GM19324 (cell line): Measurements from ENCODE around the gene CNTNAP2.
"Not testable (repeated sequence)": the region's sequence is repeated elsewhere in the genome, so short reads cannot be mapped to it uniquely, and the experiment has no call there.

Source experiments
- ATAC-seq: cut with Tn5 transposase; IDR thresholded peaks from one replicate; pipeline ENCODE4 v1.9.1; 2021; ENCODE audit warnings: mild to moderate bottlenecking, moderate library complexity; ENCODE audit not compliant: unreplicated experiment, low FRiP score

Gene CNTNAP2

DNA sequence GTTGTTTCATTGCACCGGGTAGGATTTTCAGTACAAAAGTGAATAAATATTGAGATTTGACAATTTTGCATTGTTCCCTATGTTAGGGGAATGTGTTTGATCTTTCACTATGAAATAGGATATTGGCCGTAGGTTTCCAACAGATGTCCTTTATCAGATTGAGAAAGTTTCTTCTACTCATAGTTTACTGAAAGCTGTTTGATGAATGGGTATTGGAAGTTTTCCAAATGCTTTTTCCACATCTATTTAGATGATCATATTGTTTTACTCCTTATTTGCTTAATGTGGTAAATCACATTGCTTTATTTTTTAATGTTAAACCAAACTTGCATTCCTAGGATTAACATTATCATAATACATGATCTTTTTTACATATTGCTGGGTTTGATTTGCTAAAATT lies 2296.1 kb downstream of the CNTNAP2 start:
- ATAC-seq = no peak

DNA sequence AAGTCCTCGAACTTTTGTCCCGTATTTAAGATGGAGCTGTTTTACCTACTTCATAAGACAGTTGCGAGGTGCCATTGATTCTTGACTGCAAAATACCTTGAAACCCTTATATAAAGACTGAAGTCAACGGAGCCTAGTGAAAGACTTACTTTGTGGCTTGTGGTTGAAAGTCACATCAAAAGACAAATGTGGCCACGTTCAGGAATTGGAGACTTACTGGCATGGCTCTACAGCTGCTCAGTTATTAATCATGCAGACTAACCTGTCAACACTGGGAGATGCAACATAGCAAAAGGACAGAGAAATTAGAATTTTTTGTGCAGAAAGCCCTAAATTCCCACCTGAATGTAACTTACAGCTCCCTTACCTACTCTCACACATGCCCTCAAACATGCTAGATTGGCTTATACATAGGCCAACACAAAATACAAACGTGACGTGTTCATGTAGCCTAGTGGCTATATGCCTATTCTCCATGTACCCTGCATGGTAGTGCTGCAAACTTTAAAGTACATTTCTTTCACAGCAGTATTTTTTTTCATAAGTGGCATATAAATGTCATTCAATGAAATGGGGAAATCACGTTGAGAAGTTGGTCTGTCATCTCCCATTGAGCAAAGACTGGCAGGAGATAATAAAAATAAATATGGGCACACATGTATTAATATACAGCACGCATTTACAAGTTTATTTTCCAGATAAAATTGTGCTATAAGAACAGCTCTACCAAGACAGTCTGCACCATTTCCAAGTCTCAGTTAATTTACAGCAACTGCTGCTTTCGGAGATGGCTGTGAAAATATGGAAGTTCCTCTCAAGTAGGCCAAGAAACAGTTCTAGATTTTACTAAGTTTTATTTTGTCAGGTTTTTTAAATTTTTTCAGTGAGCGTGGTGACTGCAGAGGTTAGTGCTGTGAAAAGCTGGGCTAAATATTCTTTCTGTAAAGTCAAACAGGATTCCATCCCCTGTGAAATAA lies 2303.5 kb downstream of the CNTNAP2 start:
- no peak for ATAC-seq

DNA sequence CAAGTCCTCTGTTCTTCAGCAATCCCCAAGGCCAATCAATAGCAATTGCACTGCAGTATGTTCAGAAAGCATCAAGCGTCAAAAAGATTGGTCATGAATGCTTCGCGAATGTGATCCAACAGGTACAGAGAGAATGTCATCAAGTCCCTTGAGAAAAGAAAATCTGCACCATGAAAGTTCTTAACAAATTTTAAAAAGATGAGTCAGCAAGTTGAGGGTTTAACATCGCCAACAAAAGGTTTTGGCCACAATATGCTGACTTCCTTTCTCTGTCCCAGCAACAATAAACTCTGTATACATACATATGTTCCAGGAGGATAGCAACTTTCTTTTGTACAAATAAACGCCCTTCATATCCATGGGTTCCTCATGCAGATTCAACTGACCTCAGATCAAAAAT lies 2305.4 kb downstream of the CNTNAP2 start:
- ATAC-seq = no peak

DNA sequence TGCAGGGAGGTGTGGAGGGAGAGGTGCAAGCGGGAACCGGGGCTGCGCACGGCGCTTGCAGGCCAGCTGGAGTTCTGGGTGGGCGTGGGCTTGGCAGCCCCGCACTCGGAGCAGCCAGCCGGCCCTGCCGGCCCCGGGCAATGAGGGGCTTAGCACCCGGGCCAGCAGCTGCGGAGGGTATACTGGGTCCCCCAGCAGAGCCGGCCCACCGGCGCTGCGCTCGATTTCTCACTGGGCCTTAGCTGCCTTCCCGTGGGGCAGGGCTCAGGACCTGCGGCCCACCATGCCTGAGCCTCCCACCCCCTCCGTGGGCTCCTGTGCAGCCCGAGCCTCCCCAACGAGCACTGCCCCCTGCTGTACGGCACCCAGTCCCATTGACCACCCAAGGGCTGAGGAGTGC lies 2309.8 kb downstream of the CNTNAP2 start:
- not testable (repeated sequence) for ATAC-seq

DNA sequence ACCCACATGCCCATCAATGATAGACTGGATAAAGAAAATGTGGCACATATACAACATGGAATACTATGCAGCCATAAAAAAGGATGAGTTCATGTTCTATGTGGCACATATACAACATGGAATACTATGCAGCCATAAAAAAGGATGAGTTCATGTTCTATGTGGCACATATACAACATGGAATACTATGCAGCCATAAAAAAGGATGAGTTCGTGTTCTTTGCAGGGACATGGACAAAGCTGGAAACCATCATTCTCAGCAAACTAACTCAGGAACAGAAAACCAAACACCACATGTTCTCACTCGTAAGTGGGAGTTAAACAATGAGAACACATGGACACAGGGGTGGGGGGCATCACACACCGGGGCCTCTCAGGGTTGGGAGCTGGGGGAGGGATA lies 2314.1 kb downstream of the CNTNAP2 start:
- ATAC-seq = not testable (repeated sequence)

DNA sequence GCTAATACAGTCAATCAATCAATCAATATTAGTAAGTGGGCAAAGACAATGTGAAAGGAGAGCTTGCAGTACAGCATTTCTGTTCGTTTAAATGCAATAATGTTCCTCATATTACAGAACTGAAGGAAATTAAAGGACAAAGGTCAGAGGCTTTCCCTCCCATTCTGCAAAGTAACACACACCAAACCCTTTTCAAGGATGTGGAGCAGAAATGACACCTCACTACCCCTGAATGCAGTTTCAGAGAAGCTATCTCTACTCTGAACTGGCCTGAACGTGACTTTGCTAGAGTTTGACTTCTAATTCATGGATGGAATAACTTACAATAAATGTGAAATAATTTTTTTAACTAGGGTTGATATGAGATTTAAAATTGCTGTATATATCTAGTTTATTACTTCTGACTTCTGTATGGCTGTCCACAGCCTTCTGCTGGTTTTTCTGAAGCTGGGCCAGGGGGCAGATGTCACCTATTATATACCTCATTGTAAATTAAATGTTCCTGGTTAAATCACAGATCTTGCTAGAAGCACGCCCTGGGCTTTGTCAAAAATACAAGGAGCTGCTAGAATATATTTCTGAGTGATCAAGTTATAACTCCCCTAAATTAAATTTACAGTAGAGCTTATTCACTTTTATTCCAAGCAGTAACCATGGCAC lies 2317.1 kb downstream of the CNTNAP2 start:
- no peak for ATAC-seq

DNA sequence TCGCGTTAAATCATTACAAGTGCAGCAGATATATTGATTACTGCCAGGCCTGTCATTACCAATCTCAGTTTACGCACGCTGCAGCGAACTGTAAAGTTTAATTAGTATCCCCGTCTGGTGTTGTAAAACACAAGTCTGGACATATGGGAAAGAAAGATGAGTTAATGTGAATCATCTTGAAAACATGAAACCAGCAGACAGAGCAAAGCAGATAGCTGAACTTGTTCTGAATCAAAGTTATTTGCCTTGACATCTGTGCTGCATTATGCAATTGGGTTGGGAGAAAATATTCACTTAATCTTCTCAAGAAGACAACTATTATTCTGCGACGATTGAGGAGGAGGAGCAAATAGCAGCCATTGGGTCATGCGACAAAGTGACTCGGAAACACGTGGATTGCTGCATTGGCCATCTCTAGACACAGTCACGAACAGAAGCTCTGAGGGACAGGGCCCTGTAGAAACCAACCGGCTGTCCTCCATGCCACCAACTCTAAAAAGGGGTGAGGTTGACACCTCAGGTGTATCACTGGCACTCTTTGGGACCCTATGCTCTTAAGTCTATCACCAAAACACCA lies 2317.7 kb downstream of the CNTNAP2 start:
- ATAC-seq = no peak

DNA sequence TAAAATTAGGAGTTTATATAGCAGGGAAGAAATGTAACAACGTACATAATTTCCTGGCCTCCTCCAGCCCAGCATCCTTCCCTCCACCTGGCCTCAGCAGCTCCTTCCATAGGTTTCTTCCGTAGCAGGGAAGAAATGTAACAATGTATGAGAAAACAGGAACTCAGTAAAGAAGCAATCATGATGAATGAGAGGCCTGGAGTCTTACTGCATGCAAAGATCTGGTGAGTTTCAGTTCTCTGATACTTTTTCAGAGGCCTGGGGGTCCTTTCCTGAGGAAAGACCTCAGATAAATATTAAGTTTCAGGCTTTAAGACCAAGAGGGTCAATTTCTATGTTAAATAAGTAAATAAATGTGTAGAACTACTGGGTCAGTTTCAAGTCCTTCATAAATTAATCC lies 2318.3 kb downstream of the CNTNAP2 start:
- no peak for ATAC-seq

DNA sequence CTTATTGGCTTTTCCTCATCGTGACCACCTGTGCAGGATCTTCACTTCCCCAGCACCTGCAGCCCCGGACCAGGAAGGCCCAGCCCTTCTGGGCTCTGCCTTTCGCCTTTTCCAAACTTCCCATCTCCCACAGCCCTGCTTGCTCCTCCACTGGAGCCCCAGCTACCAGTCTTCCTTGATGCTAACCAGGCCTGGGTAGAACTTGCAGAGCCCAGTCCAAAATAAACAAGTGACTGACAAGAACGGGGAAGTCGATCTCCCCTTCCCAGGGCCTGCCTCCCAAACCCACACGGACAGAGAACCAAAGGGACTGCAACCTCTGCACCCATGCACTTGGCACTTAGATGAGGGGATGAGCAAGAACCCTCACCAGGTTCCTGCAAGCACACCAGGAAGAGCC lies 2319.1 kb downstream of the CNTNAP2 start:
- no peak for ATAC-seq

DNA sequence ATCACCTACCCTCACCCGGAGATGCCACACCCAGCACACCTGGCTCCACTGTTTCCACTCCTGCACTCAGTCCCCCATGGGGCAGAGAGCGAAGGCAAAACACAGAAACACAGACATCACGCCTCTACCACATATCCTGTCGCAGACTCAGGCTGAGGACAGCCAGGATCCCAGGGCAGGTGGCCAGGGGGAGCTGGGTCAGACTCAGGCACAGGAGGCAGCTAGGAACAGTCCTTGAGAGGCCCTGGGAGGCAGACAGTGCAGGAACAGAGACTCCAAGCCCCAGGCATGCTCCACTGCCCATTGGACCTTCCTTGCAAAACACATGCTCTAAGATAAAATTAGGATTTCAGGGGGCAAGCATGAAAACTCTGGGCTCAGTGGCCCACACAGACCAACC lies 2319.5 kb downstream of the CNTNAP2 start:
- ATAC-seq = no peak

DNA sequence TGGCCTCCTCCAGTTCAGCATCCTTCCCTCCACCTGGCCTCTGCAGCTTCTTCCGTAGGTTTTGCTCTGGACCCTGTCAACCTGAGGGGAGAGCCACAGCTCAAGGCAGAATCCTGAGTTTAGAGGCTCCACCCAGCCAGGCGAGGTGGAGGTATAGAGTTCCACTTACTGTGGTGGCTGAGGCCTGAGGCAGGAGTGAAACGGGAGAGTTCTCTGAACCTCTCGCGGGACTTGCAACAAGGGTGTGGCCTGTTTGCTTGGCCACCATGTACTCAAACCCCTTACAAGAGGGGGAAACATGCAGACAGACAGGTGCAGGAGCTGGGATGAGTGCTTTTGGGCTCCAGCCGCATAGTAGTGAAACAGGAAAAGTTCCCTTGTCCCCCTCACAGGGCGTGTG lies 2320.0 kb downstream of the CNTNAP2 start:
- ATAC-seq = no peak

DNA sequence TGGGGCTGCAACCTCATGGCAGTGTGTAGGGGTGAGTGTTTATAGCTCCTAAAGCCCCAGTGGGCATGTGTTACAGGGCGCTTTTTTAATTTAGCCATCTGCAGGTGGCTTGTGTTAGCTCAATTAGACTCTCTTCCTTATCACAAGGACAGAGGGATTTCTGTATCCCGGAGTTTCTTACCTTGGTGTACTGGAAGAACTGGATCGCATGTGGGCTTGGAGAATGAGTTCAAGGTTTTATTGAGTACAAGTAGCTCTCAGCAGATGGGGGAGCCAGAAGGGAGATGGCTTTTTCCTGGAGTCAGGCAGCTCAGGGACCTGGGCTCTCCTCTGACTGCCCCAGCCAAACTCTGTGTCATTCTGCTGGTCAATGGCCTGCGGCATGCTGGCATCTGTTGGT lies 2320.4 kb downstream of the CNTNAP2 start:
- ATAC-seq = no peak

DNA sequence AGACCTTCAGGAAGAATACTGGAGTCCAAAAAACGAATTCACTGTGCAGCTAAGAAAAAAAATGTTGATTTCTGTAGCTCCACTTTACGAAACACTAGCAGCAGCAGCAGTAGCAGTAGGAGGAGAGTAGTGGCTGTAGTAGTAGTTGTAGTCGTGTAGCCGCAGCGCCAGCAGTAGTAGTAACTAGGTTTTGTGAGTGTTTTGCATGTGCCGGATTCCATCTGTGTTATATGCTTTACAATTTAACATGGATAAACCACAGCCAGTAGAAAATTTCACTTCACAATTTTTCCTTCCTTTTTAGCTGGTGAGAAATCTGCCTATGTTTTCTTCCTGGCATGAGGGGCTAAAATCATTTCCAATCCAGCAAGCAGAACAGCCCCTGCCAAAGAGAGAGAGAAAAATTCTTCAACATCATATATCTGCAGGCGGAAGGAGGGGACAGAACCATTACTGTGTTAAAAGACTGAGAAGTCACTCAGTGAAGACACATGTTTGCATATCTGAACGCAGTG lies 2325.6 kb downstream of the CNTNAP2 start:
- ATAC-seq = no peak

DNA sequence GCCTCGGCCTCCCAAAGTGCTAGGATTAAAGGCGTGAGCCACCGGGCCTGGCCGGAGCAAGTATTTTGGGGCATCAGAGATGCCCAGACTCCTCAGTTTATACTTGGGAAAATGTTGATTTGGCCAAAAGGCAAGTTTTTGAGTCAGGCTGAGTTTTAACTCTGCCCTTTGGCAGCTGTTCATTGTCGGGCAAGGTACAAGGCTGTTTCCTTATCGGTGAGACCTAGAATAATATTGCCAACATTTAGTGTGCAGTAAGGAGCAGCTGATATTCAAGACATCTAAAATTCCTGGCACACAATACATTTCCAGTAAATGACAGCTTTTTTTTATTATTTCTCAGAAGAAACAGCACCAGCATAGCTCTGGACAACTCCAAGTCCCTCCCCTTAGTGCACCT lies 2326.3 kb downstream of the CNTNAP2 start:
- no peak for ATAC-seq

DNA sequence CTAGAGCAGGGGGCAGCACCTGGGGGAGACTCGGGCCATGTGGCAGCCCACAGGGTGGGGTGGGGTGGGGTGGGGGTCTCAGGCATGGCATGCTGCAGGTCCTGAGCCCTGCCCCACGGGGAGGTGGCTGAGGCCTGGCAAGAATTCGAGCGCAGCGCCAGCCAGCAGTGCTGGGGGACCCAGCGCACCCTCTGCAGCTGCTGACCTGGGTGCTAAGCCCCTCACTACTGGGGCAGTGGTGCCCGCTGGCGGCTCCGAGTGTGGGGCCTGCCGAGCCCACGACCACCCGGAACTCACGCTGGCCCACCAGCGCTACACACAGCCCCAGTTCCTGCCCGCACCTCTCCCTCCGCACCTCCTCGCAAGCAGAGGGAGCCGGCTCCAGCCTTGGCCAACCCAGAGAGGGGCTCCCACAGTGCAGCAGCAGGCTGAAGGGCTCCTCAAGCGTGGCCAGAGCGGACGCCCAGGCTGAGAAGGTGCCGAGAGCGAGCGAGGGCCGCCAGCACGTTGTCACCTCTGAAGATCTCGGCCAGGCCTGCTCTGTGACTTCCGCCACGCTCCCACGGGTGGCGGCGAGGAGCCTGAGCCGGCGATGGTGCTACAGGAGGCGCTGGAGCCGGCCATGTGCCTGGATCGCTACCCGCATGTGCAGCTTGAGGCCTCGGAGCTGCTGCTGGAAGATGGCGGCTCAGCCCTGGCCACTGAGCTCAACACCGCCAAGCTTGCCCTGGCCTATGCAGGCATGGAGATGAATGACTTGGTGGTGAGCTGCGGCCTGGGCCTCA lies 2328.9 kb downstream of the CNTNAP2 start:
- no peak for ATAC-seq

DNA sequence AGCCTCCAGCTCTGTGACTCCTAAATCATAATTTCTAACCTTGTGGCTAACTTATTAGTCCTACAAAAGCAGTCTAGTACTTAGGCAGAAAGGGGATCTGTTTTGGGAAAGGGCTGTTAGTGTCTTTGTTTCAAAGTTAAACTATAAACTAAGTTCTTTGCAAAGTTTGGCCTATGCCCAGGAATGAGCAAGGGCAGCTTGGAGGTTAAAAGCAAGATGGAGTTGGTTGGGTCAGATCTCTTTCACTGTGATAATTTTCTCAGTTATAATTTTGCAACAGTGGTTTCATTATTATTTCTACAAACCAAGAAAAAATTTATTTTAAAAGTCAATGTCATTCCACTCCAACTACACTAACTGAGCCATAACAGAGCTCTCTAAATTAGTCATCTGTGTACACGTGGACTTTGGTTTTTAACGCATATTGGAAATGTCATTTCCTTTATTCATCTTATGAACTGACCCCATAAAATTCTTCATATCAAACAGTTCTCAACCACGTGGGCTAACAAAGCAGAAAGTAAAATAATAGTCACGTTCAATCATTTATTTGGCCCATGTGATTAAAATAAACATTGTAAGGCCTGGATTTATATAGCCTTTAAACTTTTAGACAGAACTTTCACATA lies 2330.7 kb downstream of the CNTNAP2 start:
- ATAC-seq = no peak

DNA sequence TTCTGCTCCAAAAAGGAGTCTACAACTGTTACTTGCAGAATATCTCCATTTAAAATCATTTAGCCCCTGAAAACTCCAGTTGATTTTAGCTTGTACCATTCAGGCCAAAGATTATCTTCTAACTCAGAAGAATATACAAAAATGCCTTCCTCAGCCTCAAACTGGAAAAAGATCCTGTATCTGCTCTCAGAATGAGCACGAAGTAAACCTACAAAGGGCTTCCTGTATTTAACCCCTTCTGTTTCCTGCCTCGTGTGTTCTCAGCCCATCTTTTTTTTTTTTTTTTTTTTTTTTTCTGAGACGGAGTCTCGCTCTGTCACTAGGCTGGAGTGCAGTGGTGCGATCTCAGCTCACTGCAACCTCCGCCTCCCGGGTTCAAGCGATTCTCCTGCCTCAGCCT lies 2334.9 kb downstream of the CNTNAP2 start:
- not testable (repeated sequence) for ATAC-seq

DNA sequence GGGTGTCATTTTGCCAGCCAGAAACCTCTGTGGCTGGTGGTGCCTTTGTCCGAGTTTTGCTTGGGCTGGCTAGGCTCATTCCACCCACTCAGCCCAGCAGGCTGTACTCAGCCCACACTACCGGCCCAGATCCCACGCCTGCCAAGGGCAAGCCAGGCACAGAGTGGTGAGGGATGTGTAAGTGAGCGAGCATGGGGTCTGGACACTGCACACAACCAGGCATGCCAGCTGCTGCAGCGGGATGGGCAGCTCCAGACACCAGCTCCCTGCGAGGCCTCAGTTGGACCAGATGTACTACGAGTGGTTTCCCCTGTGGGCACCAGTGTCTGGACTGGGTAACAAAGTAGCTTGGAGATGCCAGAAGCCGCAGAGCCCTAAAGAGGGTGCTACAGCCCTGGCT lies 2339.8 kb downstream of the CNTNAP2 start:
- ATAC-seq = no peak

DNA sequence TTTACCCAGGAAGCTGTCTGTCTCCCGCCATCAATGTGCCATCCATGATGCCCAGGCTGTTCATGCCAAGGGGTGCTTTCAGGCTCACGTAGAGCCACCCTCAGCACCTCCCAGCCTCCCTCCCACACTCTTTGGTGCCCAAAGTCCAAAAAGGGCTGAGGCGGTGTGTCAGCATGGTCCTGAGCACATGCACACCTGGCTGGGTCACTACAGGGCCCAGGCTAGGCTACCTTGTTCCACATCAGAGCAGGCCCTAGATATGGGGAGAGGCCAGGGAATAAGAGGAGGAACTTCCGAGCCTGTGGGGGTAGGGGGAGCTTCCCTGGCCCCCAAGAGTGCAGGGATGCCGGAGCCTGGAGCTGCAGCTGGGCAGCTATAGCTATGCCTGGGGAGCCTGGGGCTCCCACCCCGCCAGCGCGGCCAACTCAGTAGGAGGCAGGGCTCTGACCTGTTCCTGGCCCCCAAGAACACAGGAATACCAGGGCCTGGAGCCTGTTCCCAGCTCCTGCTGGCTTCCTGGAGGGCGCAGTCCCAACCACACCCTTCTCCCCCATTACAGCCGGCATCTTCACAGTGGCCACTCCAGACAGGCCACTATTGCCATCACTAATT lies 2340.8 kb downstream of the CNTNAP2 start:
- no peak for ATAC-seq

DNA sequence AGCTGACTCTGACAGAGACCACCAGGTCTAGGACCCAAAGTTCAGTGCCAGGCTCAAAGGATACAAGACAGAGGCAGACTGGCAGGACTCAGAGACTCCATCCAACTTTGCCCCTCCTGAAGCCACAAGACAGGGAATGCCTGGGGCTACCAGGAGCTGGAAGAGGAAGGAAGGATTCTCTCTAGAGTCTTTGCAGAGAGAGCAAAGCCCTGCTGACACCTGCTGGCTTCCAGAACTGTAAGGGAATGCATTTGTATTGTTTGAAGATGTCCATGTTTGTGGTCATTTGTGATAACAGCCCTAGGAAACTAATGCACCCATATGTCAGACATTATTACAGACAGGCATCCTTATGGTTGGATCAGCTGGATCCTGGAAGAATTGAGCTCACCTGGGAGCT lies 2341.7 kb downstream of the CNTNAP2 start:
- no peak for ATAC-seq
